Measurements from ENCODE around the gene ING1.

ING1 gene

DNA sequence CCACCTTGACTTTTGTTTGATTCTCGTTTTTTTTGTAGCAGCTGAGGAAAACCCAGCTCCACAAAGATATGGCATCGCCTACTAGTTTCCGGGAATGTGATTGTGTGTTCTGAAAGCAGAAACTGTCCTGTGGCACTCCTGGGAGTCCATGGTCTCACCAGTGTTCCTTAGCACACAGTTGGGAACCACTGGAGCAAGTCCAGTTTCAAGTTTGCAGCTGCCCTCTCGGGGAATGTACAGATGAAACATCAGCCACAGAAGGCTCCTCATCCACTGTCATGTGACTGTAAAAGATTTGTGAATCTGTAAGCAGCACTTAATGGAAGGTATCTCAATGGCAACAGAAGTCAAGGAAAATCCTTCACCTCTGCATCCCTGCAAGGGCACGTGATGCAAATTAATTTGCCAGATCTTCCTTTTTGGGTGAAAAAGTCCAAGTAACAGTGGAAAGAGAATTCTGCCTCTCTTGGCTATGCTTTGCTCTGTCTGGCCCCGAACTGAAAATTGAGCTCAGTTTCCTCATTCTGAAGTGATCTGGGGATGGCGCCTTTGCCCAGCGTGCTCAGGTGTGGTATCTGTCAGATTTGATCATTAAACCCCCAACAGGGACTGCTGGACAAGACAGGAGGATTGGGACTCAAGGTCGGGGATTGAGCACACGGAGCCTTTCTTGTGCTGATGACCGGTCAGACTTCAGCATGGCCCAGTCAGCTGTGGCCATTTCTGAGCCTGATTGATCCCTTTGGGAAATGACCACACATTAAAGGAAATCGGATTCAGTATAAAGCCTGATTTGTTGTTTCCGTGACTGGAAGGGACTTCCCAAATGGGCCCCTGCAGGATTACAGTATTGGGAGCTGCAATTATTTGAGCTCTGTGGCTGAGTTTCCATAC lies 58.8 kb downstream of the ING1 start:
- Histone ChIP-seq H3K9me2 (replicated peaks; ENCODE audit: low read depth, low read length) (no peaks in the 10 kb centered on the region), H3K4me3 (ENCODE audit: low read length, poor library complexity, severe bottlenecking) (no peak overlapping the region), H3K4me2 (ENCODE audit: low read depth, low read length, poor library complexity, severe bottlenecking) (no peak overlapping the region), H3K9ac (ENCODE audit: low read depth, low read length, poor library complexity, severe bottlenecking) (no peak overlapping the region), H4K20me1 (ENCODE audit: insufficient read depth, low read length, poor library complexity, severe bottlenecking) (no peaks in the 10 kb centered on the region), H2AFZ (ENCODE audit: low read length) (no peak overlapping the region), H3F3A (ENCODE audit: low read depth) (no peaks in the 10 kb centered on the region), H3K36me3 (ENCODE audit: insufficient read depth, low read length) (no peaks in the 10 kb centered on the region), H3K27me3 (ENCODE audit: insufficient read depth, low read length, poor library complexity, severe bottlenecking) (no peaks in the 10 kb centered on the region), H3K79me2 (ENCODE audit: insufficient read depth, low read length) (no peaks in the 10 kb centered on the region), H3K9me3 (ENCODE audit: insufficient read depth, low read depth, low read length) (no peaks in the 10 kb centered on the region), H3K4me1 (ENCODE audit: insufficient read depth, low read length, poor library complexity, severe bottlenecking) (peaks cover 3% of the 10 kb centered on the region)
- no peak for TF ChIP-seq EZH2phosphoT487 (IDR thresholded peaks at IDR 0.05; ENCODE audit: borderline replicate concordance)
- no peak for TF ChIP-seq CTCF (conservative IDR thresholded peaks at IDR 0.05; ENCODE audit: low read length)

All from Loucy (cell line).